Bone marrow (tissue), 2 donors: ENCODE data around the gene MPV17L.
"Not testable (repeated sequence)": the region's sequence is repeated elsewhere in the genome, so short reads cannot be mapped to it uniquely, and the experiment has no call there.

Source experiments
- DNase-seq, 2 donors: peaks; one replicate each; lab custom pipeline; 2025; lab: John Stamatoyannopoulos, UW

The MPV17L gene

DNA sequence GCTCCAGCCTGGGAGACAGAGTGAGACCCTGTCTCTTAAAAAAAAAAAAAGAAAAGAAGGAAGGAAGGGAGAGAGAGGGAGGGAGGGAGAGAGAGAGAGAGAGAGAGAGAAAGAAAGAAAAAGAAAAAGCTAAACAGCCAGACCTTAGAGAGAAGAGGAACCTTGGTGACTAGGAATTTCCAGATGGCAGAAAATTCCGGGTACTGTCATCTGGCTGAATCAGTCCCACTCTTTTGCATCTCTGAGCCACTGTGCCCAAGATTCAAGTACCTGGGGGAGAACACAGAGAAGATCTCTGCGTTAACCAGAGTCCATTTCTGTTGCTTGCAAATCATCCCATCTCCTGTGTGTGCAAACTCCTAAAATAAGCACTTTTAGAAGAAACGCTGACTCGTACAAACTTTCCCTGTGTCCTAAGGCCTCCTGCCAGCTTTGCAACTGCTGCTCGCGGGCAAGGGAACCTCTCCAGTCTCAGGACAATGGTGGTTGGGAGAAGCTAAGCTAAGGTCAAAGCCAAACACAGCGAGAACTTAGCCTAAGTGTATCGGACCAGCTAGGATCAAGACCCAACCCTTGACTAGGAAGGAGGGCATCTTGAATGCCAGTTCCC, 56.8 kb downstream of the MPV17L start:
- no peak for DNase-seq

DNA sequence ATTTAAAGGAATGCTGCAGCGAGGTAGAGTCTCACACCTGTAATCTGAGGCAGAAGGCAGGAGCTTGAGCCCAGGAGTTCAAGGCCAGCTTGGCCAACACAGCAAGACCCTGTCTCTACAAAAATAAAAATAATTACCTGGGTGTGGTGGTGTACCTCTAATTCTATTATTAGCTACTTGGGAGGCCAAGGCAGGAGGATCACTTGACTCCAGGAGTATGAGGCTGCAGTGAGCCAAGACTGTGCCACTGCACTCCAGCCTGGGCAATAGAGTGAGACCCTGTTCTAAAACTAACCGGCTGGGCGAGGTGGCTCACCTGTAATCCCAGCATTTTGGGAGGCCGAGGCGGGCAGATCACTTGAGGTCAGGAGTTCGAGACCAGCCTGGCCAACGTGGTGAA, 57.7 kb downstream of the MPV17L start:
- DNase-seq: not testable (repeated sequence)

DNA sequence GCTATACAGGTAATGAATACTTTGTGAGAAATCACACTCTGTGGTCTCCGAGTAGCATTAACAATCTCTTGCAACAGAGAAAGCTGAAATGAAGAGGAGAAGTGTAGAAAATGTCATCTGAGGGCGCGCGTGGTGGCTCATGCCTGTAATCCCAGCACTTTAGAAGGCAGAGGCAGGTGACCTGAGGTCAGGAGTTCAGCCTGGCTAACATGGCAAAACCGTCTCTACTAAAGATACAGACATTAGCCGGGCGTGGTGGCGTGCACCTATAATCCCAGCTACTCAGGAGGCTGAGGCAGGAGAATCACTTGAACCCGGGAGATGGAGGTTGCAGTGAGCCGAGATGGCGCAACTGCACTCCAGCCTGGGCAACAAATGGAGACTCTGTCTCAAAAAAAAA, 59.4 kb downstream of the MPV17L start:
- DNase-seq: not testable (repeated sequence)

DNA sequence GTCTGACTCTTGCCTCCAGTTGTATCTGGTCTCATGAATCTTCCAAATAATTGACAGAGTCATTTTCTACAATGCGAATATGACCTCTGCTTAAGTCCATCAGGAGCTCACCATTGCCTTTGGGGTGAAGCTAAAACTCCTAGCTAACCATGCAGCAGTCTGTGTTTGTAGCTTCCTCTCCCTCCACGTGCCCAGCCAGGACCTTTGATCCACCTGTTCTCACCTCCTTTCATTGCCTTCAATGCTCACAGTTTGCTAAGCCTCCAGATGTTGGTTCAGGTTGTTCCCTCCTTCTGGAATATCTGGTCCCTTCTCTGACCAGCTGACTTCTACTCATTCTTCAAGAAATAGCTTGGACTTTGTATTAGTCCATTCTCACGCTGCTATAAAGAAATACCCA, 61.8 kb downstream of the MPV17L start:
- no peak for DNase-seq

DNA sequence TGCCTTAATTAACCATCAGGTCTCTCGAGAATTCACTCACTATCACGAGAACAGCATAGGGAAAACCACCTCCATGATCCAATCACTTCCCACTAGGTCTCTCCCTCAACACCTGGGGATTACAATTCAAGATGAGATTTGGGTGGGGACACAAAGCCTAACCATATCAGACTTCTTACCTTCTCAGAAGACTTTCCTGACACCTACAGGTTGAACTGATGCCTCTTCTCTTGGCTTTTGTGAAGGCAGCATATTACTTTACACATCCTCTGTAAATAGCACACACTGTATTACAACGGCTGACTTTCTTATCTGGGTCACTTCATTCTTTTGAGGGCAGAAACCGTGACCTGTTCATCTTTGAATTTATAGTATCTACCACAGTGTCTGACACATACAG, 62.4 kb downstream of the MPV17L start:
- DNase-seq: no peak

DNA sequence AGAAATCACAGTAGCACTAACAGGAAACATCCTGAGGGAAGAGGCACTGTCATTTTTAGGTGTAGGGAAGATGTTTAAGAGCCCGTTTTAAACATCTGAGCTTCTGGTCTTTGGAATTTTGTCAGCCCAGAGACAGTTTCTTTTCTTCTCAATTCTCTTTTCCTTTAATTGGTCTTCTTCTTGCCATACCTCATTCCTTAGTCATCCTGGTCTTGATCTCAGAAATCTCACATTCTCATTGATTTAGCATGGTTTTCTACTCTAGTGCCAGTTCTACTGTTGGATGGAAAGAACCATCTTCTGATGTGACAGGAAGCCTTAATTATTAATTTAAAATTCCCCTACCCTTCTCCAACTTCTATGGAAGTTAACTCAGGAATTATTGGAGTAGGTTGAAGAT, 64.2 kb downstream of the MPV17L start:
- DNase-seq: no peak

DNA sequence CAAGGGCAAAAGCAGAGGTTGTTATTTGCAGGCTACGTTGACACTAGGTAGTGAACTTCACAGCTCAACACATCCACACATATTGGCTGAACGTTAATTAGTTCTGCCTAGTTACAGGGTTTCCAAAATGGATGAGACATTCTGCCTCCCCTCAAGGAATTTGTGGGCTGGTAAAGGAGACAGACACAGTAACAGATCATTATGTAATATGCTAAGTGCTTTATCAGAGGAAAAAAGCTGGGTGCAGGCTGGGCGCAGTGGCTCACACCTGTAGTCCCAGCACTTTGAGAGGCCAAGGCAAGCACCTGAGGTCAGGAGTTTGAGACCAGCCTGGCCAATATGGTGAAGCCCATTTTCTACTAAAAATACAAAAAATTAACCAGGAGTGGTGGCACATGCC, 65.0 kb downstream of the MPV17L start:
- no peak for DNase-seq

DNA sequence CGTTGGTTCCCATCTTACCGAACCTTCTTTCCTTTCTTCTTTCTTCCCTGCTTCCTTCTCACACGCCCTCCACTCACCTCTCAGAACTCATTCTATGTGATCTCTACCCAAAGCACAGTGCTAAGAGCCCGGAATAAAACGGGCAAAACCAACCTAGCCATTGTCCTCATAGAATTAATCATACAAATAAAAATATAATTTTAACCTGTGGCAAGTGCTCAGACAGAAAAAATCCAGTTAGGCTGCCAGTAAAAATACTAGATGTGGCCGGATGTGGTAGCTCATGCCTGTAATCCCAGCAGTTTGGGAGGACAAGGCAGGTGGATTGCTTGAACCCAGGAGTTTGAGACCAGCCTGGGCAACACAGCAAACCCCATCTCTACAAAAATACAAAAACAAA, 65.8 kb downstream of the MPV17L start:
- DNase-seq: no peak
